A673 (cell line): ENCODE results near the gene OR4E2.

Experiments
- CTCF ChIP-seq: fragments of 300-800, 200-600 bp; sonication (generic); conservative IDR thresholded peaks from 2 replicates; pipeline ENCODE4 v1.5.1; 2017; ENCODE audit warnings: low read depth, mild to moderate bottlenecking, antibody characterized with exemption, low read length, moderate library complexity, mixed read lengths
- EZH2 ChIP-seq: fragments of 200-600 bp; sonication (generic); IDR thresholded peaks from 2 replicates; pipeline ENCODE4 v1.6.1; 2017; ENCODE audit warnings: borderline replicate concordance, low read depth, mild to moderate bottlenecking, mixed read lengths, antibody characterized with exemption, low read length; ENCODE audit not compliant: poor library complexity, severe bottlenecking

- TF ChIP-seq CTCF (peak; percentile 84), EZH2 (no peak)
Observed at GRCh38 chr14:21711360-21711961, 57.8 kb downstream of the OR4E2 start.
